Gastrocnemius medialis (tissue), 4 donors: ENCODE results near the gene SENP1.

Source experiments
- CTCF ChIP-seq, 5 experiments: fragments of 450-650 bp in 3 of 5; fragments of 200-600 bp in 2 of 5; sonication (generic) in 2 of 5; IDR thresholded peaks in 4 of 5; conservative IDR thresholded peaks in 1 of 5; 1 replicate in 4 of 5; 2 replicates in 1 of 5; pipeline ENCODE4 v1.5.1; 2016 to 2019; ENCODE audit warnings: antibody characterized with exemption in 5 of 5, mild to moderate bottlenecking in 3 of 5, moderate library complexity in 3 of 5
- POLR2A ChIP-seq, 2 donors: fragments of 450-650 bp; IDR thresholded peaks; one replicate each; pipeline ENCODE4 v1.6.1; 2017; ENCODE audit warnings: antibody characterized with exemption in 2 of 2, mild to moderate bottlenecking in 2 of 2, moderate library complexity in 2 of 2

GRCh38 chr12:48058771-48059170 is 47.1 kb downstream of the SENP1 start:
- TF ChIP-seq POLR2A (IDR thresholded peaks at IDR 0.05) (no peak), CTCF (IDR thresholded peaks at IDR 0.05 in 4 of 5, conservative IDR thresholded peaks at IDR 0.05 in 1 of 5) (no peak)
